GM23338 (cell line): ENCODE measurements around the gene GNG12.

Experiments used
- CREB1 ChIP-seq: fragments of 250-450 bp; sonication (Bioruptor Pico); IDR thresholded peaks from 2 replicates; pipeline ENCODE4 v1.5.0; 2020; ENCODE audit warnings: low read depth, mild to moderate bottlenecking, moderate library complexity
- NANOG ChIP-seq: IDR thresholded peaks from 2 replicates; pipeline ENCODE4 v1.6.1; 2016; ENCODE audit warnings: antibody characterized with exemption, borderline replicate concordance
- POLR2AphosphoS5 ChIP-seq: IDR thresholded peaks from 2 replicates; pipeline ENCODE4 v1.6.1; 2016; ENCODE audit warnings: antibody characterized with exemption, low read depth
- ZNF114 ChIP-seq: fragments of 250-450 bp; sonication (Bioruptor Pico); IDR thresholded peaks from 2 replicates; pipeline ENCODE4 v1.5.0; 2020; ENCODE audit warnings: mild to moderate bottlenecking, moderate library complexity
- TF ChIP-seq, protein P1 (sequence below), 2 experiments: fragments of 200-600 bp in 1 of 2; sonication (generic) in 1 of 2; conservative IDR thresholded peaks; 2 replicates each; pipeline versions ENCODE4 v1.5.1 to v1.6.1; 2016 to 2017; ENCODE audit warnings: antibody characterized with exemption in 2 of 2, low read depth in 2 of 2, mild to moderate bottlenecking in 2 of 2, moderate library complexity in 1 of 2
- TF ChIP-seq, protein P2 (sequence below): IDR thresholded peaks from 2 replicates; pipeline ENCODE4 v1.6.1; 2016; ENCODE audit warnings: antibody characterized with exemption
- TF ChIP-seq, protein P3 (sequence below): IDR thresholded peaks from one replicate; pipeline ENCODE4 v1.6.1; 2018; ENCODE audit warnings: antibody characterized with exemption; ENCODE audit not compliant: unreplicated experiment

DNA sequence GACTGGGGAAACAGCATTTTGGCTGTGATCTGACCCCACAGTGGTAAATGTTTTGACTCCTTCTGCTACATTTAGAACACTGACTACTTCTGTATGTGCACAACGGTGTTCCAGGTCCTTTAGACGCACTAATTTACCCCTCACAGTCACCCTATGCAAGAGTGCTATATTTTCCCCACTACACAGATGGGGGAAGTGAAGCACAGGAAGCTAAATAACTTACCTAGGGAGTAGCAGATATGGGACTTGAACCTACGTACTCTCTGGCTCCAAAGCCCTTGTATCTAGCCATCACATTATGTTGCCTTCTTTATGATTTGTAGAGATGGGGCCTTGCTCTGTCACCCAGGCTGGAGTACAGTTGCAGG is 99.0 kb downstream of the GNG12 start:
- TF ChIP-seq NANOG (no peak), CREB1 (CRISPR knock-in tag) (no peak), POLR2AphosphoS5 (no peak), ZNF114 (CRISPR knock-in tag) (no peak)
- TF ChIP-seq, protein P1, sequence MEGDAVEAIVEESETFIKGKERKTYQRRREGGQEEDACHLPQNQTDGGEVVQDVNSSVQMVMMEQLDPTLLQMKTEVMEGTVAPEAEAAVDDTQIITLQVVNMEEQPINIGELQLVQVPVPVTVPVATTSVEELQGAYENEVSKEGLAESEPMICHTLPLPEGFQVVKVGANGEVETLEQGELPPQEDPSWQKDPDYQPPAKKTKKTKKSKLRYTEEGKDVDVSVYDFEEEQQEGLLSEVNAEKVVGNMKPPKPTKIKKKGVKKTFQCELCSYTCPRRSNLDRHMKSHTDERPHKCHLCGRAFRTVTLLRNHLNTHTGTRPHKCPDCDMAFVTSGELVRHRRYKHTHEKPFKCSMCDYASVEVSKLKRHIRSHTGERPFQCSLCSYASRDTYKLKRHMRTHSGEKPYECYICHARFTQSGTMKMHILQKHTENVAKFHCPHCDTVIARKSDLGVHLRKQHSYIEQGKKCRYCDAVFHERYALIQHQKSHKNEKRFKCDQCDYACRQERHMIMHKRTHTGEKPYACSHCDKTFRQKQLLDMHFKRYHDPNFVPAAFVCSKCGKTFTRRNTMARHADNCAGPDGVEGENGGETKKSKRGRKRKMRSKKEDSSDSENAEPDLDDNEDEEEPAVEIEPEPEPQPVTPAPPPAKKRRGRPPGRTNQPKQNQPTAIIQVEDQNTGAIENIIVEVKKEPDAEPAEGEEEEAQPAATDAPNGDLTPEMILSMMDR (conservative IDR thresholded peaks at IDR 0.05; ENCODE audit: low read depth in 2 of 2), result no peak
- TF ChIP-seq, protein P2, sequence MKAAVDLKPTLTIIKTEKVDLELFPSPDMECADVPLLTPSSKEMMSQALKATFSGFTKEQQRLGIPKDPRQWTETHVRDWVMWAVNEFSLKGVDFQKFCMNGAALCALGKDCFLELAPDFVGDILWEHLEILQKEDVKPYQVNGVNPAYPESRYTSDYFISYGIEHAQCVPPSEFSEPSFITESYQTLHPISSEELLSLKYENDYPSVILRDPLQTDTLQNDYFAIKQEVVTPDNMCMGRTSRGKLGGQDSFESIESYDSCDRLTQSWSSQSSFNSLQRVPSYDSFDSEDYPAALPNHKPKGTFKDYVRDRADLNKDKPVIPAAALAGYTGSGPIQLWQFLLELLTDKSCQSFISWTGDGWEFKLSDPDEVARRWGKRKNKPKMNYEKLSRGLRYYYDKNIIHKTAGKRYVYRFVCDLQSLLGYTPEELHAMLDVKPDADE, result no peak
- TF ChIP-seq, protein P3, sequence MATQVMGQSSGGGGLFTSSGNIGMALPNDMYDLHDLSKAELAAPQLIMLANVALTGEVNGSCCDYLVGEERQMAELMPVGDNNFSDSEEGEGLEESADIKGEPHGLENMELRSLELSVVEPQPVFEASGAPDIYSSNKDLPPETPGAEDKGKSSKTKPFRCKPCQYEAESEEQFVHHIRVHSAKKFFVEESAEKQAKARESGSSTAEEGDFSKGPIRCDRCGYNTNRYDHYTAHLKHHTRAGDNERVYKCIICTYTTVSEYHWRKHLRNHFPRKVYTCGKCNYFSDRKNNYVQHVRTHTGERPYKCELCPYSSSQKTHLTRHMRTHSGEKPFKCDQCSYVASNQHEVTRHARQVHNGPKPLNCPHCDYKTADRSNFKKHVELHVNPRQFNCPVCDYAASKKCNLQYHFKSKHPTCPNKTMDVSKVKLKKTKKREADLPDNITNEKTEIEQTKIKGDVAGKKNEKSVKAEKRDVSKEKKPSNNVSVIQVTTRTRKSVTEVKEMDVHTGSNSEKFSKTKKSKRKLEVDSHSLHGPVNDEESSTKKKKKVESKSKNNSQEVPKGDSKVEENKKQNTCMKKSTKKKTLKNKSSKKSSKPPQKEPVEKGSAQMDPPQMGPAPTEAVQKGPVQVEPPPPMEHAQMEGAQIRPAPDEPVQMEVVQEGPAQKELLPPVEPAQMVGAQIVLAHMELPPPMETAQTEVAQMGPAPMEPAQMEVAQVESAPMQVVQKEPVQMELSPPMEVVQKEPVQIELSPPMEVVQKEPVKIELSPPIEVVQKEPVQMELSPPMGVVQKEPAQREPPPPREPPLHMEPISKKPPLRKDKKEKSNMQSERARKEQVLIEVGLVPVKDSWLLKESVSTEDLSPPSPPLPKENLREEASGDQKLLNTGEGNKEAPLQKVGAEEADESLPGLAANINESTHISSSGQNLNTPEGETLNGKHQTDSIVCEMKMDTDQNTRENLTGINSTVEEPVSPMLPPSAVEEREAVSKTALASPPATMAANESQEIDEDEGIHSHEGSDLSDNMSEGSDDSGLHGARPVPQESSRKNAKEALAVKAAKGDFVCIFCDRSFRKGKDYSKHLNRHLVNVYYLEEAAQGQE, result no peak
